Mesenchymal stem cell (in vitro differentiated cells and primary cell): ENCODE results near the gene ALDH3A2.
A peak's percentile ranks its signal among the peaks of the same experiment; 100 is the strongest.

Experiments
- DNase-seq: peaks from one replicate; pipeline ENCODE4 v3.0.0-alpha.2; 2013
- H2AFZ ChIP-seq: one replicate; pipeline ENCODE4 v1.6.1; 2013; ENCODE audit warnings: low read depth, mild to moderate bottlenecking, control low read depth, inconsistent platforms, low read length, moderate library complexity
- H2AK5ac ChIP-seq: 2 replicates; pipeline ENCODE4 v1.6.1; 2013; ENCODE audit warnings: low read length, moderate library complexity, mild to moderate bottlenecking, inconsistent platforms; ENCODE audit not compliant: severe bottlenecking
- H2BK120ac ChIP-seq: one replicate; pipeline ENCODE4 v1.6.1; 2013; ENCODE audit warnings: low read depth, mild to moderate bottlenecking, inconsistent platforms, low read length, moderate library complexity
- H2BK12ac ChIP-seq, 2 experiments: one replicate each; pipeline ENCODE4 v1.6.1; 2013; ENCODE audit warnings: inconsistent platforms in 2 of 2, low read length in 2 of 2, mild to moderate bottlenecking in 2 of 2, moderate library complexity in 2 of 2, control low read depth in 1 of 2
- H2BK15ac ChIP-seq: one replicate; pipeline ENCODE4 v1.6.1; 2013; ENCODE audit warnings: mild to moderate bottlenecking, low read depth, inconsistent platforms; ENCODE audit not compliant: poor library complexity, severe bottlenecking
- H2BK5ac ChIP-seq: 2 replicates; pipeline ENCODE4 v1.6.1; 2013; ENCODE audit warnings: low read depth, mild to moderate bottlenecking, low read length, control low read depth, inconsistent platforms; ENCODE audit not compliant: poor library complexity, severe bottlenecking
- H3K14ac ChIP-seq, 2 experiments: one replicate each; pipeline ENCODE4 v1.6.1; 2013; ENCODE audit warnings: inconsistent platforms in 2 of 2, low read length in 2 of 2, control low read depth in 1 of 2, mild to moderate bottlenecking in 1 of 2, moderate library complexity in 1 of 2
- H3K18ac ChIP-seq, 2 experiments: one replicate each; pipeline ENCODE4 v1.6.1; 2013; ENCODE audit warnings: inconsistent platforms in 2 of 2, low read length in 2 of 2, control low read depth in 1 of 2, low read depth in 1 of 2, mild to moderate bottlenecking in 1 of 2
- H3K23ac ChIP-seq, 2 experiments: one replicate each; pipeline ENCODE4 v1.6.1; 2013; ENCODE audit warnings: inconsistent platforms in 2 of 2, low read length in 2 of 2, mild to moderate bottlenecking in 2 of 2, moderate library complexity in 2 of 2, control low read depth in 1 of 2
- H3K27ac ChIP-seq: 2 replicates; pipeline ENCODE4 v1.5.1; 2013; ENCODE audit warnings: mild to moderate bottlenecking, moderate library complexity, low read length, control low read depth, inconsistent platforms; ENCODE audit not compliant: poor library complexity, severe bottlenecking
- H3K27me3 ChIP-seq, 2 experiments: 2 replicates each; pipeline versions ENCODE4 v1.6.1 to v1.7.0; 2013; ENCODE audit warnings: low read length in 2 of 2, mild to moderate bottlenecking in 2 of 2, moderate library complexity in 2 of 2, control low read depth in 1 of 2, inconsistent platforms in 1 of 2; ENCODE audit not compliant: control insufficient read depth in 1 of 2, insufficient read depth in 1 of 2
- H3K36me3 ChIP-seq, 2 experiments: 2 replicates each; pipeline versions ENCODE4 v1.6.1 to v1.7.0; 2013; ENCODE audit warnings: low read length in 2 of 2, control low read depth in 1 of 2, inconsistent platforms in 1 of 2, low read depth in 1 of 2, mild to moderate bottlenecking in 1 of 2; ENCODE audit not compliant: insufficient read depth in 2 of 2, control insufficient read depth in 1 of 2
- H3K4ac ChIP-seq, 2 experiments: one replicate each; pipeline ENCODE4 v1.6.1; 2013; ENCODE audit warnings: inconsistent platforms in 2 of 2, low read length in 2 of 2, mild to moderate bottlenecking in 2 of 2, moderate library complexity in 2 of 2, control low read depth in 1 of 2, low read depth in 1 of 2
- H3K4me1 ChIP-seq: 2 replicates; pipeline ENCODE4 v1.6.1; 2013; ENCODE audit warnings: low read depth, low read length, control low read depth; ENCODE audit not compliant: control insufficient read depth, insufficient read depth
- H3K4me2 ChIP-seq: 2 replicates; pipeline ENCODE4 v1.6.1; 2013; ENCODE audit warnings: low read length, mild to moderate bottlenecking, inconsistent platforms; ENCODE audit not compliant: poor library complexity, severe bottlenecking
- H3K4me3 ChIP-seq, 2 experiments: 2 replicates each; pipeline versions ENCODE4 v1.5.1 to v1.7.0; 2013; ENCODE audit warnings: low read length in 2 of 2, mild to moderate bottlenecking in 2 of 2, control low read depth in 1 of 2, low read depth in 1 of 2; ENCODE audit not compliant: insufficient read depth in 1 of 2
- H3K79me1 ChIP-seq: replicated peaks from 2 replicates; pipeline ENCODE4 v1.6.1; 2013; ENCODE audit warnings: mild to moderate bottlenecking, control low read depth, low read length, inconsistent platforms; ENCODE audit not compliant: poor library complexity, severe bottlenecking
- H3K9ac ChIP-seq: 2 replicates; pipeline ENCODE4 v1.7.0; 2013; ENCODE audit warnings: mild to moderate bottlenecking, low read length, moderate library complexity
- H3K9me3 ChIP-seq: 2 replicates; pipeline ENCODE4 v1.7.0; 2013; ENCODE audit warnings: mild to moderate bottlenecking, low read length; ENCODE audit not compliant: control insufficient read depth
- H4K8ac ChIP-seq: one replicate; pipeline ENCODE4 v1.6.1; 2013; ENCODE audit warnings: inconsistent platforms, mild to moderate bottlenecking, low read length, moderate library complexity
- H4K91ac ChIP-seq: one replicate; pipeline ENCODE4 v1.6.1; 2013; ENCODE audit warnings: mild to moderate bottlenecking, low read length, inconsistent platforms
- WGBS: methylation state at CpG from one replicate; pipeline ENCODE4 v1.1.7; 2013; ENCODE audit warnings: mixed read lengths; 5-methylcytosine and 5-hydroxymethylcytosine counted together

ALDH3A2 gene

GRCh38 chr17:19708431-19709175, 60.1 kb downstream of the ALDH3A2 start:
- Histone ChIP-seq H3K23ac (no peak overlapping the region), H3K4ac (no peak overlapping the region), H2AK5ac (no peak overlapping the region), H3K18ac (no peak overlapping the region), H2AFZ (no peak overlapping the region), H4K8ac (no peak overlapping the region), H2BK12ac (no peak overlapping the region), H3K27me3 (no peaks in the 10 kb centered on the region), H3K14ac (no peak overlapping the region), H2BK120ac (no peak overlapping the region), H2BK5ac (no peak overlapping the region), H3K9me3 (no peaks in the 10 kb centered on the region), H3K9ac (no peak overlapping the region), H2BK15ac (no peak overlapping the region), H3K79me1 (no peaks in the 10 kb centered on the region), H4K91ac (no peak overlapping the region), H3K4me2 (no peak overlapping the region), H3K27ac (no peak overlapping the region), H3K4me1 (peaks cover 11% of the 10 kb centered on the region), H3K4me3 (no peak overlapping the region), H3K36me3 (no peaks in the 10 kb centered on the region)
- 94% methylated on average over 6 of the region's 6 CpGs for WGBS
- no peak for DNase-seq

GRCh38 chr17:19709841-19710240, 61.3 kb downstream of the ALDH3A2 start:
- Histone ChIP-seq H3K79me1 (no peaks in the 10 kb centered on the region), H3K4me3 (no peak overlapping the region), H4K91ac (no peak overlapping the region), H2BK5ac (no peak overlapping the region), H3K9ac (no peak overlapping the region), H2BK120ac (no peak overlapping the region), H2BK12ac (no peak overlapping the region), H3K14ac (peak overlapping the region in 1 of 2 experiments; percentile 62), H3K23ac (no peak overlapping the region), H3K36me3 (no peaks in the 10 kb centered on the region), H3K18ac (no peak overlapping the region), H3K4ac (no peak overlapping the region), H2AFZ (no peak overlapping the region), H2BK15ac (no peak overlapping the region), H3K27ac (no peak overlapping the region), H2AK5ac (no peak overlapping the region), H4K8ac (no peak overlapping the region), H3K4me1 (peaks cover 1% of the 10 kb centered on the region), H3K9me3 (no peaks in the 10 kb centered on the region), H3K4me2 (no peak overlapping the region), H3K27me3 (no peaks in the 10 kb centered on the region)
- 92% methylated on average over 3 of the region's 3 CpGs for WGBS
- no peak for DNase-seq

DNA sequence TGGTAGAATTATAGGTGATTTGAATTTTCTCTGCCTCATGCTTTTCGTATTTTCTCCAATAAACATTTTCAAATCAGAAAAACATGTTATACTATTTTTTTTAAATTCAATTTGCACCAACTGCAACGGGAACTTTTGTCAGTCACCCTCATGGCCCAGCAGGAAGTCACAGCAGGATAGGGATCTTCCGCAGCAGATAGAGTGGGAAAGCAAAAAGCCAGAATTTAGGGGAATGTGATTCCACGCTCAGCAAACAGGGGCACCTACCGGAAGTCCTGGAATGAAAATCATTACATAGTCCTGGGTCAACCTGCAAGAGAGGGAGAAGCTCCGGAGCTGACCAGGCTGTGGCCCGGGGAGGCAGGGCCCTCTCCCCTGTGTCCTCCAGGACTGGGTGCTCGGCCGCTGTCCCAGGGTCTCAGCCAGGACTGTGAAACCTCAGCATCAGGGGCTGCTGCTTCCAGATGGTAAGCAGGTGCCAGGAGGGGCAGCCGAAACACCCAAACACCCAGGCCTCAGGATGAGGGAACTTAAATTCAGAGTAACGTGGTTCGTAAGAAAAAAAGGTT, 64.0 kb downstream of the ALDH3A2 start:
- H3K9me3 ChIP-seq: no peaks in the 10 kb centered on the region
- H3K14ac ChIP-seq: no peak overlapping the region
- no peak overlapping the region for H2AFZ ChIP-seq
- WGBS: 83% methylated on average over 10 of the region's 12 CpGs
- peaks cover 0 to 9% of the 10 kb centered on the region in 2 experiments for H3K27me3 ChIP-seq
- peaks cover 15% of the 10 kb centered on the region for H3K4me1 ChIP-seq
- H2BK12ac ChIP-seq: no peak overlapping the region
- H3K27ac ChIP-seq: no peak overlapping the region
- no peak overlapping the region for H2BK5ac ChIP-seq
- H4K91ac ChIP-seq: no peak overlapping the region
- H3K18ac ChIP-seq: no peak overlapping the region
- no peak overlapping the region for H2BK120ac ChIP-seq
- no peak overlapping the region for H2AK5ac ChIP-seq
- no peak overlapping the region for H3K9ac ChIP-seq
- H3K4ac ChIP-seq: no peak overlapping the region
- DNase-seq: no peak
- no peak overlapping the region for H4K8ac ChIP-seq
- H3K4me2 ChIP-seq: no peak overlapping the region
- no peak overlapping the region for H3K23ac ChIP-seq
- no peak overlapping the region for H3K4me3 ChIP-seq
- no peaks in the 10 kb centered on the region for H3K79me1 ChIP-seq
- no peaks in the 10 kb centered on the region for H3K36me3 ChIP-seq
- H2BK15ac ChIP-seq: no peak overlapping the region

GRCh38 chr17:19713462-19713861, 64.9 kb downstream of the ALDH3A2 start:
- H3K9ac ChIP-seq: no peak overlapping the region
- no peaks in the 10 kb centered on the region for H3K9me3 ChIP-seq
- no peak overlapping the region for H4K91ac ChIP-seq
- H2AFZ ChIP-seq: no peak overlapping the region
- H3K4me2 ChIP-seq: no peak overlapping the region
- no peak overlapping the region for H3K14ac ChIP-seq
- H3K36me3 ChIP-seq: no peaks in the 10 kb centered on the region
- no peak overlapping the region for H2BK120ac ChIP-seq
- WGBS: 90% methylated on average over 16 of the region's 16 CpGs
- H3K79me1 ChIP-seq: no peaks in the 10 kb centered on the region
- peaks cover 7 to 18% of the 10 kb centered on the region in 2 experiments for H3K27me3 ChIP-seq
- peaks cover 16% of the 10 kb centered on the region for H3K4me1 ChIP-seq
- H3K4ac ChIP-seq: no peak overlapping the region
- no peak overlapping the region for H2BK5ac ChIP-seq
- no peak overlapping the region for H3K18ac ChIP-seq
- H3K27ac ChIP-seq: no peak overlapping the region
- H2BK15ac ChIP-seq: no peak overlapping the region
- H3K23ac ChIP-seq: no peak overlapping the region
- H2BK12ac ChIP-seq: no peak overlapping the region
- no peak overlapping the region for H4K8ac ChIP-seq
- no peak overlapping the region for H3K4me3 ChIP-seq
- no peak for DNase-seq
- no peak overlapping the region for H2AK5ac ChIP-seq
